Endodermal cell (in vitro differentiated cells): Measurements from ENCODE around the gene SPTLC1. TPM values are rescaled to one million over a fixed set of nuclear protein-coding genes. Genes with fewer than 3 reads are reported as not detected.
A peak's percentile ranks its signal among the peaks of the same experiment; 100 is the strongest.
"Not testable (repeated sequence)": the region's sequence is repeated elsewhere in the genome, so short reads cannot be mapped to it uniquely, and the experiment has no call there.

Experiments used
- DNase-seq: peaks from one replicate; pipeline ENCODE4 v3.0.0-alpha.2; 2017
- H3K27ac ChIP-seq: 2 replicates; pipeline ENCODE4 v1.5.1; 2013; ENCODE audit warnings: mild to moderate bottlenecking, low read depth, low read length, moderate library complexity
- H3K27me3 ChIP-seq: 2 replicates; pipeline ENCODE4 v1.6.1; 2013; ENCODE audit warnings: mild to moderate bottlenecking, low read length, moderate library complexity; ENCODE audit not compliant: insufficient read depth, control insufficient read depth, poor library complexity, severe bottlenecking
- H3K36me3 ChIP-seq: 2 replicates; pipeline ENCODE4 v1.7.0; 2013; ENCODE audit warnings: mild to moderate bottlenecking, low read length, moderate library complexity; ENCODE audit not compliant: control insufficient read depth, insufficient read depth
- H3K4me1 ChIP-seq: one replicate; pipeline ENCODE4 v1.7.0; 2013; ENCODE audit warnings: low read length; ENCODE audit not compliant: control insufficient read depth, insufficient read depth
- H3K4me3 ChIP-seq: 2 replicates; pipeline ENCODE4 v1.5.1; 2013; ENCODE audit warnings: mild to moderate bottlenecking, low read length, moderate library complexity
- H3K9ac ChIP-seq: 2 replicates; pipeline ENCODE4 v1.6.1; 2013; ENCODE audit warnings: mild to moderate bottlenecking, low read length, moderate library complexity; ENCODE audit not compliant: poor library complexity, severe bottlenecking; ENCODE audit errors: extremely low read depth
- H3K9me3 ChIP-seq: 2 replicates; pipeline ENCODE4 v1.6.1; 2013; ENCODE audit warnings: mild to moderate bottlenecking, low read length, moderate library complexity; ENCODE audit not compliant: control insufficient read depth
- H3K27ac Mint-ChIP-seq: 2 replicates; pipeline ENCODE4 v1.8.0; 2020; ENCODE audit warnings: mixed read lengths
- H3K27me3 Mint-ChIP-seq: 2 replicates; pipeline ENCODE4 v1.8.0; 2021; ENCODE audit warnings: mild to moderate bottlenecking, mixed read lengths; ENCODE audit not compliant: insufficient read depth
- H3K36me3 Mint-ChIP-seq: 2 replicates; pipeline ENCODE4 v1.8.0; 2020; ENCODE audit warnings: low read depth, mixed read lengths
- H3K4me1 Mint-ChIP-seq: 2 replicates; pipeline ENCODE4 v1.8.0; 2020; ENCODE audit warnings: mixed read lengths
- H3K4me3 Mint-ChIP-seq: 2 replicates; pipeline ENCODE4 v1.8.0; 2020; ENCODE audit warnings: mild to moderate bottlenecking, moderate library complexity, mixed read lengths
- H3K9me3 Mint-ChIP-seq: 2 replicates; pipeline ENCODE4 v1.8.0; 2020; ENCODE audit warnings: mild to moderate bottlenecking, mixed read lengths
- WGBS, 2 experiments: methylation state at CpG; one replicate each; pipeline versions ENCODE4 v1.1.5 to v1.1.7; 2013; ENCODE audit warnings: missing lambda C conversion rate in 2 of 2, mixed read lengths in 1 of 2; ENCODE audit not compliant: insufficient coverage in 1 of 2, insufficient read length in 1 of 2; 5-methylcytosine and 5-hydroxymethylcytosine counted together
- total RNA-seq, 2 donors: library from RNA; stranded (reverse); fragmentation: NEBNext Ultra II Directional in 1 of 2; extraction: Animal tissue kit (Norgen Biotek cat#: 25700) in 1 of 2; gene quantifications; 2 replicates in 1 of 2; 3 replicates in 1 of 2; pipeline ENCODE4 v1.2.1, GENCODE V29; 2021
- TF ChIP-seq, protein P1 (sequence below): fragments of 200-600 bp; sonication (generic); conservative IDR thresholded peaks from 2 replicates; pipeline ENCODE4 v1.5.0; 2021; ENCODE audit warnings: antibody characterized with exemption, mild to moderate bottlenecking

The SPTLC1 gene
- total RNA-seq, 2 donors from 2014 or later = 68.3 to 75.6 TPM

GRCh38 chr9:92147030-92147851 lies 32.0 kb upstream of the SPTLC1 start:
- H3K27me3 ChIP-seq = peaks cover 8% of the 10 kb centered on the region
- peak overlapping the region; percentile 20 for H3K4me3 Mint-ChIP-seq
- H3K36me3 ChIP-seq = no peaks in the 10 kb centered on the region
- DNase-seq = peak; percentile 74
- peak overlapping the region; percentile 27 for H3K27ac Mint-ChIP-seq
- TF ChIP-seq, protein P1, sequence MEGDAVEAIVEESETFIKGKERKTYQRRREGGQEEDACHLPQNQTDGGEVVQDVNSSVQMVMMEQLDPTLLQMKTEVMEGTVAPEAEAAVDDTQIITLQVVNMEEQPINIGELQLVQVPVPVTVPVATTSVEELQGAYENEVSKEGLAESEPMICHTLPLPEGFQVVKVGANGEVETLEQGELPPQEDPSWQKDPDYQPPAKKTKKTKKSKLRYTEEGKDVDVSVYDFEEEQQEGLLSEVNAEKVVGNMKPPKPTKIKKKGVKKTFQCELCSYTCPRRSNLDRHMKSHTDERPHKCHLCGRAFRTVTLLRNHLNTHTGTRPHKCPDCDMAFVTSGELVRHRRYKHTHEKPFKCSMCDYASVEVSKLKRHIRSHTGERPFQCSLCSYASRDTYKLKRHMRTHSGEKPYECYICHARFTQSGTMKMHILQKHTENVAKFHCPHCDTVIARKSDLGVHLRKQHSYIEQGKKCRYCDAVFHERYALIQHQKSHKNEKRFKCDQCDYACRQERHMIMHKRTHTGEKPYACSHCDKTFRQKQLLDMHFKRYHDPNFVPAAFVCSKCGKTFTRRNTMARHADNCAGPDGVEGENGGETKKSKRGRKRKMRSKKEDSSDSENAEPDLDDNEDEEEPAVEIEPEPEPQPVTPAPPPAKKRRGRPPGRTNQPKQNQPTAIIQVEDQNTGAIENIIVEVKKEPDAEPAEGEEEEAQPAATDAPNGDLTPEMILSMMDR = no peak
- no peaks in the 10 kb centered on the region for H3K9me3 Mint-ChIP-seq
- H3K4me1 ChIP-seq = peaks cover 5% of the 10 kb centered on the region
- no peaks in the 10 kb centered on the region for H3K36me3 Mint-ChIP-seq
- no peaks in the 10 kb centered on the region for H3K9me3 ChIP-seq
- H3K27me3 Mint-ChIP-seq = peaks cover 20% of the 10 kb centered on the region
- peak overlapping the region; percentile 54 for H3K27ac ChIP-seq
- H3K4me1 Mint-ChIP-seq = peaks cover 12% of the 10 kb centered on the region
- H3K9ac ChIP-seq = no peak overlapping the region
- no peak overlapping the region for H3K4me3 ChIP-seq
- WGBS, 2 experiments = 51 to 60% methylated on average over 13 to 21 of the region's 21 CpGs

DNA sequence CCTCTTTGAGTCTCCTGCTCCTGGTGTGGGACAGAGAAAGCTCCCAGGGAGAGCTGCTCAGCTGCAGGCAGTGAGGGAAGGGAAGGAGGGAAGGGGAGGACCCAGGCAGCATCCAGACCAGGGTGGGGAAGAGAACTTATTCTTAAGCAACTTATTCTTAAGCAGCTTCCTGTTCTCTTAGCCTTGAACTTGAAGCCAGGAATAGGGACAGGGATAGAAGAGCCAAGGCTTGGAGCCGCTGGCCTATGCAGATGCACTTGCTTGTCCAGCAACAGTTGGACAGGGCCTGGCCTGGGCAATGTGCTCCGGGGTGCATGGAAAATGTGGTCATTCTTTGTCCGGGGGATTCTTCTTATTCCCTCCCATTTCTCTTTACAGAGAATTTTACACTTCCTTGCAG lies 31.4 kb upstream of the SPTLC1 start:
- WGBS, 2 experiments = 95 to 100% methylated on average over 1 to 2 of the region's 3 CpGs
- Histone ChIP-seq H3K36me3 (no peaks in the 10 kb centered on the region), H3K27ac (peak overlapping the region; percentile 54), H3K9me3 (no peaks in the 10 kb centered on the region), H3K4me3 (no peak overlapping the region), H3K27me3 (peaks cover 14% of the 10 kb centered on the region), H3K4me1 (peaks cover 5% of the 10 kb centered on the region), H3K9ac (no peak overlapping the region)
- H3K27me3 Mint-ChIP-seq = peaks cover 26% of the 10 kb centered on the region
- H3K27ac Mint-ChIP-seq = no peak overlapping the region
- H3K4me1 Mint-ChIP-seq = peaks cover 12% of the 10 kb centered on the region
- DNase-seq = no peak
- TF ChIP-seq, protein P1 = no peak
- no peaks in the 10 kb centered on the region for H3K36me3 Mint-ChIP-seq
- H3K4me3 Mint-ChIP-seq = no peak overlapping the region
- no peaks in the 10 kb centered on the region for H3K9me3 Mint-ChIP-seq

GRCh38 chr9:92145784-92146183 lies 30.6 kb upstream of the SPTLC1 start:
- not testable (repeated sequence) for H3K27ac ChIP-seq, H3K9me3 Mint-ChIP-seq, H3K9me3 ChIP-seq, H3K4me3 Mint-ChIP-seq, H3K4me3 ChIP-seq, H3K27ac Mint-ChIP-seq, H3K4me1 ChIP-seq, H3K9ac ChIP-seq, H3K36me3 Mint-ChIP-seq, H3K36me3 ChIP-seq, DNase-seq
- peaks cover 17% of the 10 kb centered on the region for H3K4me1 Mint-ChIP-seq
- H3K27me3 ChIP-seq = peaks cover 21% of the 10 kb centered on the region
- H3K27me3 Mint-ChIP-seq = peaks cover 33% of the 10 kb centered on the region
- WGBS, 2 experiments = 94% methylated on average over 2 to 3 of the region's 3 CpGs
